ENCODE measurements around the gene WIPF1. TPM values are rescaled to one million over a fixed set of nuclear protein-coding genes. Genes with fewer than 3 reads are reported as not detected.

The WIPF1 gene, protein sequence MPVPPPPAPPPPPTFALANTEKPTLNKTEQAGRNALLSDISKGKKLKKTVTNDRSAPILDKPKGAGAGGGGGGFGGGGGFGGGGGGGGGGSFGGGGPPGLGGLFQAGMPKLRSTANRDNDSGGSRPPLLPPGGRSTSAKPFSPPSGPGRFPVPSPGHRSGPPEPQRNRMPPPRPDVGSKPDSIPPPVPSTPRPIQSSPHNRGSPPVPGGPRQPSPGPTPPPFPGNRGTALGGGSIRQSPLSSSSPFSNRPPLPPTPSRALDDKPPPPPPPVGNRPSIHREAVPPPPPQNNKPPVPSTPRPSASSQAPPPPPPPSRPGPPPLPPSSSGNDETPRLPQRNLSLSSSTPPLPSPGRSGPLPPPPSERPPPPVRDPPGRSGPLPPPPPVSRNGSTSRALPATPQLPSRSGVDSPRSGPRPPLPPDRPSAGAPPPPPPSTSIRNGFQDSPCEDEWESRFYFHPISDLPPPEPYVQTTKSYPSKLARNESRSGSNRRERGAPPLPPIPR
- 100 to 1,000 TPM; 198 to 237 TPM for total RNA-seq

GRCh38 chr2:174597345-174598047 lies at the start of gene WIPF1:
TSS of gene WIPF1 (minus strand) at chr2:174597804. CDS start at chr2:174585573, 12,231 bp downstream.
- Mint-ChIP-seq H3K27ac (peak within 1 kb of the TSS; percentile 94), H3K27me3 (ENCODE audit: low read depth) (no peaks in the 10 kb centered on the region), H3K4me3 (peak within 1 kb of the TSS; percentile 79 to 85), H3K36me3 (ENCODE audit: insufficient read depth in 2 of 2) (peaks cover 16 to 25% of the 10 kb centered on the region in 2 donors), H3K4me1 (ENCODE audit: low read depth) (peaks cover 82% of the 10 kb centered on the region), H3K9me3 (peaks cover 3 to 7% of the 10 kb centered on the region in 2 donors)
- DNase-seq (peak; percentile 34 to 56), ATAC-seq (replicated peaks in 1 of 2) (peak; percentile 54 to 56)

GRCh38 chr2:174645296-174645695 lies 47.7 kb upstream of the WIPF1 start:
- Mint-ChIP-seq H3K36me3 (ENCODE audit: insufficient read depth in 2 of 2) (peaks cover 10 to 20% of the 10 kb centered on the region in 2 donors), H3K27ac (no peak overlapping the region), H3K27me3 (ENCODE audit: low read depth) (no peaks in the 10 kb centered on the region), H3K9me3 (peaks cover 6 to 13% of the 10 kb centered on the region in 2 donors), H3K4me1 (ENCODE audit: low read depth) (peaks cover 13% of the 10 kb centered on the region), H3K4me3 (no peak overlapping the region)
- no peak for DNase-seq
- ATAC-seq (replicated peaks in 1 of 2): no peak

- Mint-ChIP-seq H3K9me3 (peaks cover 1 to 7% of the 10 kb centered on the region in 2 donors), H3K4me3 (no peak overlapping the region), H3K4me1 (ENCODE audit: low read depth) (peaks cover 6% of the 10 kb centered on the region), H3K27me3 (ENCODE audit: low read depth) (no peaks in the 10 kb centered on the region), H3K27ac (no peak overlapping the region), H3K36me3 (ENCODE audit: insufficient read depth in 2 of 2) (peaks cover 5 to 12% of the 10 kb centered on the region in 2 donors)
- DNase-seq: no peak
- no peak for ATAC-seq (replicated peaks in 1 of 2)
Observed at GRCh38 chr2:174644406-174644805, 46.8 kb upstream of the WIPF1 start.

DNA sequence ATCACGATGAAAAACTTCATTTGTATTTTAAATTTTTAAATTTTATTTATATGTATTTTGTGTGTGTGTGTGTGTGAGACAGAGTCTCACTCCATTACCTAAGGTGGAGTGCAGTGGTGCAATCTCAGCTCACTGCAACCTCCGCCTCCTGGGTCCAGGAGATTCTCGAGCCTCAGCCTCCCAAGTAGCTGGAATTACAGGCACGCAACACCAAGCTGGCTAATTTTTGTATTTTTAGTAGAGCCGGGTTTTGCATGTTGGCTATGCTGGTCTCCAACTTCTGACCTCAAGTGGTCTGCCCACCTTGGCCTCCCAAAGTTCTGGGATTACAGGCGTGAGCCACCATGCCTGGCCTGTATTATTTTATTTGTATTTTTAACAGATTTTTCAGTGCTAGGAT lies 45.8 kb upstream of the WIPF1 start:
- DNase-seq: no peak
- no peak overlapping the region for H3K27ac Mint-ChIP-seq
- H3K9me3 Mint-ChIP-seq: no peaks in the 10 kb centered on the region
- H3K27me3 Mint-ChIP-seq (ENCODE audit: low read depth): no peaks in the 10 kb centered on the region
- H3K4me3 Mint-ChIP-seq: no peak overlapping the region
- no peak for ATAC-seq (replicated peaks in 1 of 2)
- peaks cover 12% of the 10 kb centered on the region for H3K4me1 Mint-ChIP-seq (ENCODE audit: low read depth)
- peaks cover 3 to 5% of the 10 kb centered on the region in 2 donors for H3K36me3 Mint-ChIP-seq (ENCODE audit: insufficient read depth in 2 of 2)

GRCh38 chr2:174641168-174641567 lies 43.6 kb upstream of the WIPF1 start:
- no peak for ATAC-seq (replicated peaks in 1 of 2)
- Mint-ChIP-seq H3K9me3 (no peaks in the 10 kb centered on the region), H3K27ac (no peak overlapping the region), H3K4me3 (no peak overlapping the region), H3K4me1 (ENCODE audit: low read depth) (peaks cover 24% of the 10 kb centered on the region), H3K36me3 (ENCODE audit: insufficient read depth in 2 of 2) (peaks cover 0 to 4% of the 10 kb centered on the region in 2 donors), H3K27me3 (ENCODE audit: low read depth) (no peaks in the 10 kb centered on the region)
- no peak for DNase-seq

- Mint-ChIP-seq H3K4me3 (peak overlapping the region; percentile 42 to 58), H3K36me3 (ENCODE audit: insufficient read depth in 2 of 2) (peaks cover 14% of the 10 kb centered on the region in 2 donors), H3K27me3 (ENCODE audit: low read depth) (no peaks in the 10 kb centered on the region), H3K27ac (peak overlapping the region; percentile 99), H3K4me1 (ENCODE audit: low read depth) (peaks cover 57% of the 10 kb centered on the region), H3K9me3 (no peaks in the 10 kb centered on the region)
- ATAC-seq (replicated peaks in 1 of 2): no peak
- no peak for DNase-seq
Observed at GRCh38 chr2:174636987-174637386, 39.4 kb upstream of the WIPF1 start.

DNA sequence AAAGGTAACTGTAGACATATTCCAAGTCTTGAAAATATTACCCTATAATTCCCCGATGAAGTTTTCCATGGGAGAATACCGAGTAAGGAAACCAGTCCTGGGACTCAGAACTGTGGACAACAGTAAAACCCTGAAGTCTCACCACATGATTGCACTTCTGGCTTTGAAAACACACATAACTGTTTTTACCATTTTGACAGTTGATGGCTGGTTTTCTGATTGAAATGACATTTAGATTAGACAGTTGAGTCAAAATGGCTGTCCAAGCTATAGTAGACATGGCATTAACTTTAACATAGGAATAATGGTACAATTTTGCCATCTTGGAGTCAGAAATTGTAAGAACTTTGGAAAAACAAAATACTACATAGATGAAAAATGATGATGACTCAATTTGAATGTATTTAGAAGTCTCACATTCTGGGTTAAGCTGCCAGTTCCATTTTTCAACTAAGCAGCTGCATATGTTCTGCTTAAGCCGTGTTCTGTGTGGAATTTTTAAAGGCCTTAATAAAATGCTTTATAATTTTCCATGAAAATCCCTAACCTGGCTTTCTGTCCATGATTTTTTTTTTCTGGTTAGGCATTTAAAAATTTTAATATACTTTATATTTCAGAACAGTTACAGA lies 38.3 kb upstream of the WIPF1 start:
- no peaks in the 10 kb centered on the region for H3K27me3 Mint-ChIP-seq (ENCODE audit: low read depth)
- H3K36me3 Mint-ChIP-seq (ENCODE audit: insufficient read depth in 2 of 2): peaks cover 13 to 20% of the 10 kb centered on the region in 2 donors
- H3K4me1 Mint-ChIP-seq (ENCODE audit: low read depth): peaks cover 68% of the 10 kb centered on the region
- DNase-seq (no peak), ATAC-seq (replicated peaks in 1 of 2) (peak in 1 of 2 donors; percentile 17)
- H3K27ac Mint-ChIP-seq: peak overlapping the region; percentile 99
- no peaks in the 10 kb centered on the region for H3K9me3 Mint-ChIP-seq
- H3K4me3 Mint-ChIP-seq: peak overlapping the region; percentile 92 to 96

DNA sequence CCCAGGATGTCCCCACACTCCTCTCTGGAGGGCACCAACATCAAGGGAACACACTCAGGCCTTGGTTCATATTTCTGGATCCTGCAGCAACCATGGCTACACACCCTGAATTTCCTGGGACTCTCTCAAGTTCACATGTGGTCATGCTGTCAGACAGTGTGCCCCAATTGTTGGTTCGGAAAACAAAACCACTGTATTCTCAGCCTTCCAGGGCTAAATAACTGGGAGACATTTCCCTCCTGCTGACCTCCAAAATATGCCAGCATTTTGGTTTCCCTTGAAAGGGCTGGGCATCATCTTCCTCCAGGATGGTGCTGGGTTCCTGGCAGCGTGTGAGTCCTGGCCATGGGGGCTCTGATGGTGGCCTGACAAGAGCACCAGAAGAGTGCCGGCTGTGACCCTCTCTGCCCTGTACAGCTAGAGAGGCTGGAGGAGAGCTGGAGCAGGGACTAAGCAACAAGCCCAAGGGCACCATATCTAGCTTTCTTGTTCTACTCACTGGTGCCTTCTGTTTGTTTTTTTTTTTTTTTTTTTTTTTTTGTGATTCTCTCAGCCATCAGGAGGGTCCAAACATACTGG lies 37.5 kb upstream of the WIPF1 start:
- no peaks in the 10 kb centered on the region for H3K9me3 Mint-ChIP-seq
- no peaks in the 10 kb centered on the region for H3K27me3 Mint-ChIP-seq (ENCODE audit: low read depth)
- H3K4me1 Mint-ChIP-seq (ENCODE audit: low read depth): peaks cover 76% of the 10 kb centered on the region
- H3K4me3 Mint-ChIP-seq: peak overlapping the region; percentile 92 to 96
- peak; percentile 17 to 36 for ATAC-seq (replicated peaks in 1 of 2)
- peaks cover 16 to 25% of the 10 kb centered on the region in 2 donors for H3K36me3 Mint-ChIP-seq (ENCODE audit: insufficient read depth in 2 of 2)
- H3K27ac Mint-ChIP-seq: peak overlapping the region; percentile 99
- DNase-seq: no peak

- peaks cover 83% of the 10 kb centered on the region for H3K4me1 Mint-ChIP-seq (ENCODE audit: low read depth)
- H3K9me3 Mint-ChIP-seq: no peaks in the 10 kb centered on the region
- ATAC-seq (replicated peaks in 1 of 2) (peak; percentile 78 to 85), DNase-seq (peak; percentile 66)
- peaks cover 16 to 28% of the 10 kb centered on the region in 2 donors for H3K36me3 Mint-ChIP-seq (ENCODE audit: insufficient read depth in 2 of 2)
- peak overlapping the region; percentile 99 for H3K27ac Mint-ChIP-seq
- no peaks in the 10 kb centered on the region for H3K27me3 Mint-ChIP-seq (ENCODE audit: low read depth)
- H3K4me3 Mint-ChIP-seq: peak overlapping the region; percentile 92 to 96
Observed at GRCh38 chr2:174634130-174635014, 36.8 kb upstream of the WIPF1 start.

DNA sequence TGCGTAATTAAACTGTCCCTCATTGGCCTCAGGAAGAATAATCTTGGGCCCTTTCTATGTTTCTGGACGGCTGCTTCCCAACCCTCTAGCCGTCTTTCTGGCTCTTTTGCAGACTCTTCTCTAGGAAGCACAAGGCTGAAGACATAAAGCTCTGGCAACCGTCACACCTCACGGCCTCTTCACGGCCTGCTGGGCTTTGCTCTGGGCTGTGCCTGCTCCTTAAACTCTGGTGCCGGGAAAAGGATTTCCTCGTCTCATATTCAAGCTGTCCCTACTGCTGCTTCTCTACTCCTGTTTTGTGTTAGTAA lies 36.0 kb upstream of the WIPF1 start:
- peak overlapping the region; percentile 92 to 96 for H3K4me3 Mint-ChIP-seq
- H3K4me1 Mint-ChIP-seq (ENCODE audit: low read depth): peaks cover 85% of the 10 kb centered on the region
- no peak for DNase-seq
- H3K36me3 Mint-ChIP-seq (ENCODE audit: insufficient read depth in 2 of 2): peaks cover 17 to 34% of the 10 kb centered on the region in 2 donors
- ATAC-seq (replicated peaks in 1 of 2): no peak
- no peaks in the 10 kb centered on the region for H3K9me3 Mint-ChIP-seq
- peak overlapping the region; percentile 99 for H3K27ac Mint-ChIP-seq
- no peaks in the 10 kb centered on the region for H3K27me3 Mint-ChIP-seq (ENCODE audit: low read depth)

- Mint-ChIP-seq H3K4me3 (peak overlapping the region; percentile 92 to 96), H3K4me1 (ENCODE audit: low read depth) (peaks cover 89% of the 10 kb centered on the region), H3K27me3 (ENCODE audit: low read depth) (no peaks in the 10 kb centered on the region), H3K36me3 (ENCODE audit: insufficient read depth in 2 of 2) (peaks cover 20 to 39% of the 10 kb centered on the region in 2 donors), H3K27ac (peak overlapping the region; percentile 99), H3K9me3 (no peaks in the 10 kb centered on the region)
- peak in 1 of 2 donors; percentile 10 for ATAC-seq (replicated peaks in 1 of 2)
- DNase-seq: no peak
Observed at GRCh38 chr2:174632841-174633622, 35.4 kb upstream of the WIPF1 start.
